Stimulated activated CD4-positive, alpha-beta T cell treated with anti-CD3 and anti-CD28 coated beads, Interleukin-1b, Interleukin-23, amount 100 ng/mL, for 4 hours (primary cell): ENCODE measurements around the gene MGAT5.
"Not testable (repeated sequence)": the region's sequence is repeated elsewhere in the genome, so short reads cannot be mapped to it uniquely, and the experiment has no call there.

Experiments used
- DNase-seq, 2 donors: peaks; one replicate each; pipeline ENCODE4 v3.0.0-alpha.2; 2020; ENCODE audit warnings: low read depth in 2 of 2

Gene MGAT5

DNA sequence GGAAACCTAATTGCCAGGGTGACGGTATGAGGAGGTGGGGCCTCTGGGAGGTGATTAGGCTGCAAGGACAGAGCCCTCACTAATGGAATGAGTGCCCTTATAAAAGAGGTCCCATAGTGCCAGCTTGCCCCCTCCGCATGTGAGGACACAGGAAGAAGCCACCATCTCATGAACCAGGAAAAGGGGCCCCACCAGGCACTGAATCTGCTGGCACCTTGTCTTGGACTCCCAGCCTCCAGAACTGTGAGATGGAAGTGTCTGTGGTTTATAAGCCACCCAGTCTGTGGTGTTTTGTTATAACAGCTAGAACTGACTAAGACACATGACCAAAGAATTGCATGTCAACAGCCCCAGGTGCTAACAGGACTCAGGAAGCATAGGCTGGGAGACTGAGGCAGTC is 214.3 kb downstream of the MGAT5 start:
- no peak for DNase-seq

DNA sequence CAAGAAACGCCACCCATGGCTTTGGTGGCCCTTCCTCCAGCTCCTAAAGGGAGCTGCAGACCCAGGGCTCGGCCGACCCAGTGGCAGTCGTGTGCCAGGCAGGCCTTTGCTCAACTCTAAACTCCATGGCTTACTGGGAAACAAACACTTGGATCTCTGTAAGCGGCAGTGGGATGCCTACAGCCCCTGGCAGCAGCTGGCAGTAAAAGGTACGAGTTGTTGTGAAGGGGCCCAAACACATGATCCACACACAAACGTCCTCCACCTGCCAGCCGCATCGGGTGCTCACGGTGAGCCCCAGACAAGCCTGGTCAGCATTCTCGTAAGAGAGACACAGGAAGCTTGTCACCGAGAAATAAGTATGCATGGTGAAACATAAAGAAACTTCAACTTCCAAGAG is 214.9 kb downstream of the MGAT5 start:
- DNase-seq, result no peak

DNA sequence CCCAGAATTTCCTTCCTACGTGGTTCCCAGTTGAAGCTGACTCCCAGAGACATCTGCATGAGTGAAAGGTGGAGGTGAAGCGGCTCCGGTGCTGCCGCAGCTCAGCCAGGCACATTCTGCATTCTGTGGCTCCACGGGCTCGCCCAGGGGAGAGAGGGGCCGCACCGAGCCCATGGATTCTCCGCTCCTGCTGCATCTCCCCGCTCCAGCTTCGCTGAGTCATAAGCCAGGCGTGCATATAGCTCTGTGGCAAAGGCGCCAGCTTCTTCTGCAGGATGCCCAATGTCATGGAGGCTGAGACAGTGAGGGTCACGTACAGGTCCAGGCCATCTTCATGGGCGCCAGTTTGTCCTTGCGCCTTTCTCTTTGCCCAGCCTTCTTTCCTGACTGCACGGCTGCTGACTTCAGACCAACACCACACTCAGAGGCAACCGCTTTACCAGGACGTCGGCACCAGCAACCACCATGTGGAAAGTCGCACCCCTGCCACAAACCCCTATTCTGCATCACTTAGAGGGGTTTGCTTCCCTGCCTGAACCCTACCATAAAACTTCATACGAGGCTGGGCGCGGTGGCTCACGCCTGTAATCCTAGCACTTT is 215.7 kb downstream of the MGAT5 start:
- no peak for DNase-seq

DNA sequence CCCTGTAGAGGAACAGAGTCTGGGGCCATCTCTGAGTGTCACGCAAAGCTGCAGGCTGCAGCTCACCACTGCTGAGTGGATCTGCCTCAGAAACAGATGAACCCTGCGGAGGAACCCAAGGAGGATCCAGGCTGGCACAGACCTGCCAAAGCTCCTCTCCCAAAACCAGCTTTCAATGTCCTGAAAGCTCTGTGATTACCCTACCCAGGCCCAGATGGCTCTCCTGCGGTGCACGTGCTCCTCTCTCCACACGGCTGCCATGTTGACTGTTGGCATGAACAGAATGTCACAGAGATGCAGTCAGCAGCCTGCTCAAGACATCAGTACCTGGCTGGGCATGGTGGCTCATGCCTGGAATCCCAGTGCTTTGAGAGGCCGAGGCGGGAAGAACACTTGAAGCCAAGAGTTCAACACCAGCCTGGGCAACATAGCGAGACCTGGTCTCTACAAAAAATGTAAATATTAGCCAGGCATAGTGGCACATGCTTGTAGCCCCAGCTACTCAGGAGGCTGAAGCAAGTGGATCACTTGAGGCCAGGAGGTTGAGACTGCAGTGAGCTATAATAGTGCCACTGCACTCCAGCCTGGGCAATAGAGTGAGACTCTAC is 216.8 kb downstream of the MGAT5 start:
- DNase-seq, result no peak

DNA sequence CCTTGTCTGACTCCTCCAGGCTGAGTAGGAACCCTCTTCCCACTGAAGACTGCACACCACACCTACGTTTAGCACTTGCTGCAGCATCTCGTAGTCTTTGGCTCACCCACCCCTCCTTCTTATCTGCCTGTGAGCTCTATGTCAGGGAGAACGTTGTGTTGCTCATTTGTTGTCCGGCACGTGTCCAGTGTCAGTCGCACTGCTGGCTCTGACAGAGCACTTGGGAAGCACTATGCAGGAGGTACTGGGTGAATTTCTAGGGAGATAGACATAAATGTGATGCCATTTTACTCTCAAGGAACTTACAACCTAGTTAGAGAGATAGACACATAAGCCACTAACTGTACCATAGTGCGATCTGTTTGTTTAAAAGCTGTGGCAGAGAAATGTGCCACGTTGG is 223.1 kb downstream of the MGAT5 start:
- DNase-seq, result not testable (repeated sequence)

DNA sequence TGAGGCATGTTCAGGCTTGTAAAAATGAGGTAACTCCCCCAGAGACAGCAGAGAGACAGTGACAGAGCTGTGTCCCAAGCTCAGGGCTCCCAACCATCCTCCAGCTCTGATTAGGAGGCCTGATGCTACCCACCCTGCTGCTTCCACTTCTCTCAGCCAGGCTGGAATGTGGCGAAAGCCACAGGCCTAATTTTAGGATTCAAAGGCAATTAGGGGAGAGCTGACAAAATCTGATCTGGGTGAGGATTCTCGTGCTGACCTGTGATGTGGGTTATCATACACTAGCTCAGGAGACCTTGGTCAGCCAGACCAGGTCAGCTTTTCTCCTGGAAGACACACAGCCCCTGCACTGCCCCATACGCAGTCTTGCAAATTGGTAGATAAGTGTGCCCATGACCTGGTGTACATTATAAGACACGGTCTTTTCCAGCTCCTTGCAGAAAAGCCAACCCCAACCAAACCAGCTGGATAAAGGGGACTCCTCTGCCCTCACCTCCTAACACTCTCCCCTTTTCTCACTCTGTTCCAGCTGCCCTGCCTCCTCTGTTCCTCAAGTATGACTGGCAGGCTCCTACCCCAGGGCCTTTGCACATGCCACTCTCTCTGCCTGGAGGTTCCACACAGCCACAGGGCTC is 225.9 kb downstream of the MGAT5 start:
- no peak for DNase-seq

DNA sequence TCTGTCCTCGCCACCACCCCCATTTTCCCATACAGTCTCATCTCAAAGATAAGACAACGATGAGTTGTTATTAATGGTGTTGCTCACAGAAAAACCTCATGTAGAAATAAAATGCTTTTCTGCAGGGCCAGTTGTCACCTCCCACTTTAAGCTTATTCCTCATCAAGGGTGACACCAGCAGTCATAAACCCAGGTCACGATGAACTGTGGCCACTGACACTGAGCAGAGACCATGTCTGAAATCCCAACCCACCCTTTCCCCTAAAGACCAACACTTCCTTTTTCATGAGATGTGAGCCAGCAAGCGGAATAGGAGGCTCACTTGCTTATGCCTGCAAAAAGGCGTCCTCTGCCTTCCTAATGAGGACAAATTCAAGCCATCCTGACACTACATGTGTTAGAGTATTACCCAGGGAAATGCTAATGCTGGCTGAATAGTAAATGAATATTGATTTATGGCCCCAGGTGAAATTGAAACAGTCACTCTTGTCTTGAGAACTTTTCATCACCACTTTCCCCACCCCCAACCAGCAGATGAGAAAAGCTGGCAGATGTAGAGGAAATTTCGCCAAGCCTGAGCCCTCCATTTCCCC is 228.4 kb downstream of the MGAT5 start:
- DNase-seq, result no peak

DNA sequence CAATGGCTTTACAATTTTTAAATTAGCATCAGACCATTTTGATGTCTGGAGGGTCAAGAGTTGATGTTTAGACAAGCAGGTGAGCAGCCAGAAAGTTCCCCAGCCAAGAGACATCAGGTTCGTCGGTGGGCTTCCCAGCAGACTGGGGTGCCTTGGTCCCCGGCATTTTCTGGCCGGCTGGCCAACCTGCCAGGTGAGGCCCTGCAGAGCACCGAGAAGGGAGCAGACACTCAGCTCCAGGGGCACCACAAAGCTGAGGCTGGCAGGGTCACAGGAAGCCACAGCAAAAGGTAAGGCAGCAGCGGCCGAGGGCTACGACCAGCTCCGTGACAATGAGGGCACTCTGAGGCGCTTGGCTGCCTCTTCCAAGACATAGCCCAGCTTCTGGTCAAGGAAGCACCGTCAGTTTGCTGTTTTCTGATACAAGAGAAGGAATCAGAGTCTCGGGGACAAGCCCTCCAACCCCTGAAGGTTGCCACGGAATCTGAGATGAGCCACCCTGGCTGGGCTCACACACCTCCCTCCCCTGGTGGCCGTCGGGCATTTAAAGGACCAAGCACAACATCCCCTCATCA is 229.0 kb downstream of the MGAT5 start:
- DNase-seq, result no peak

DNA sequence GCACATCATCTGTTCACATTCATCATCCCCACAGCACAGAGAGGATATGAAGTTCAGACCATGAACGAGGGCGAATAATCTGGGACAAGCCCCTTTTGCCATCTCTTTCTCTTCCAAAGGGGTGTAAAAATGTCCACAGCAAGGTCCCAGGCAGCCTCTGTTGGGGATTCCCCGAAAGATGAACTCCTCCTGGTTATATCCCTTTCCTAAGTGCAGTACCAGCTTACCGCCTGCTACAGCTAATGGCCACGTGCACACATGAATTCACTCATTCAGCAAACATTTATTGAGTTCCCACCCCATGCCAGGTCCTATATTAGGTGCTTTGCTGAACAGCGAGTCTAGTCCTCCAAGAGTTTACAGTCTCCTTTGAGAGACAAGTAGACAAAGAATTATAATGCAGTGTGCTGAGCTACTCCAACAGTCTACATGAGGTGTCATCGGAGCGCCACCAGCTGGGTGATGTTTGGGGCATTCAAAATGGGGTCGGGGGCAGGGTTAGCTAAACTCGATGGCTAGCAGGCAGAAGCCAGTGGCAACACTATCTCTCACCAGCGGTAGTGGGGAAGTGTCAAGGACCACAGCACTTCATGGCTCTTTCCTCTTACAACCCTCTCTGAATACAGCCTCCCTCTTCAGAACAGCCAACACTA is 236.0 kb downstream of the MGAT5 start:
- DNase-seq, result no peak

DNA sequence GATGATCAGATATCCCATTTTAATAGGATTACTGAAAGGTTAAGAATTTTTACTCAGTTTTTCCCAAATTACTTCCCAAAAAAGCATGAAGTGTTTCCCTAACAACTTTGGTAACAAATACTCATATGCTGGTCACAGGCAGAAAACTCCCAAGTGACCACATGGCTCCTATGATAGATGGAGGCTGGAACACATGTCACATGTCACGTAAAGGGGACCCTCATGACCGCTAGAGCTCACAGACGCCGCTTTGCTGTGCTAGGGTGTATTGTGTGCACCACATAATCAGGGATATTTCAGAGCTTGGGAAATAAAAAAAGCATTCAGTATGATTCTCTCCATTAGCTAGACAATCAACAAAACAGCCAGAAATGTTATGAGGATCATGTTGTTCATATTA is 236.7 kb downstream of the MGAT5 start:
- no peak for DNase-seq

DNA sequence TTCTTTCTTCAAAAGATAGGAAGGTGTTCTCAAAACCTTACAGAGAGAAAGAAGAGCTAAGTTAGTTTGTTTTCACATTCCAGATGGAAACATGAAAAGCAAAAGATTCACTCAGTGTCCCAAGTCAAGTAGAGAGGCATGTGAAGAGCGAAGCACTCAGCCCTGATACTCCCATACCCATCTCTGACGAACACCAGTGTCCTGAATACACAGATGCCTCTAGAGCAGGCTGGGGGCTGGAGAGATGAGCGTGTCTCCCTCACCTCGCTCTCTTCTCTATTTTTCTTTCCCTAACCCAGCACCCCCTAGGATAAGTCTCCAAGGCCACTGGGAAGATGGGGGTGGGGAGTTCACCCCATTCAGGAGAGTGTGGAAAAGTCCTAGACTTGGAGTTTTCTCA is 237.2 kb downstream of the MGAT5 start:
- DNase-seq, result no peak

DNA sequence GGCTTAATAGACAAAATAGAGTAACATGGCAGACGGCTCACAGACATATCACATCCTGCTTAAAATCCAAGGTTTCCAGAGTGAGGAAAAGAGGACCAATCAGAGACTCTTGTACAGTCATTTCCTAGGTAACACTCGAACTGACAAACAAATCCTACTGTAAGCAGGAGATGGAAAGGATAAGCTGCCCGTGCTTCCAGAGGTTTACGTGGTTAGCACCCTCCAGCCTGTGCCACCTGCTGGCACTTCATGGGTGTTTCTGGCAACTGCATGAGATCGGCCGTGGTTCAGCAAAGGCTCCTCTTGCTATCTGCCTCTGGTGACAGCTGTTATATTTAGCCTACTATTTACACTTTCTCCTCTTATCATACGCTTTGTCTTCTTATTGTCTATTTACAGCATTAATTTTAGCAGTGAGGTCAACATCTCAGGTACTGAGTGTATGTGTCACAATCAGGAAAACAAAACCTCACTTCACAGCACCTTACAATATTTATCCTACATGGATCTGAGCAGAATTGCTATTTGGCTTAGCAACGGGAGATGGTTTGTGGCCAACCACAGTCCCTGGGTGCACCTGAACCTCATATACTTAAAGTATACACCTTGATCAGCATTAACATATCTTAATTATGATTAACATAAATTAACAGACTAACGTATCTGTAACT is 238.0 kb downstream of the MGAT5 start:
- no peak for DNase-seq

DNA sequence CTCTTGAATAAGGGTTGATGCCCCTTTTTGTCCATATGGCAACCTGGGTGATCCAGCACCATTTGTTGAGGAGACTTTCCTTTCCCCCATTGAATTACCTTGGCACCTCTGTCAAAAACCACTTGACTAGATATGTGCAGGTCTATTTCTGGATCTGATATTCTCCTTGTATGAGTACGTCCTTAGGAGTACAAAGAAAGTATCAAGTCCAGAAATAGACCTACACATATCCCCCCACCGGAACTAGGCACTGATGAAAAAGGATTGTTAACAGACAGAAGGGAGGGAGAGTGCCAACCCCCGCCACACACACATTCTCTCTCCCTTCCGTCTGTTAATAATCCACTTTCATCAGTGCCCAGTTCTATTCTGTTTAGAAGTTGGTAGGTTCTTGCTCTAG is 239.9 kb downstream of the MGAT5 start:
- no peak for DNase-seq

DNA sequence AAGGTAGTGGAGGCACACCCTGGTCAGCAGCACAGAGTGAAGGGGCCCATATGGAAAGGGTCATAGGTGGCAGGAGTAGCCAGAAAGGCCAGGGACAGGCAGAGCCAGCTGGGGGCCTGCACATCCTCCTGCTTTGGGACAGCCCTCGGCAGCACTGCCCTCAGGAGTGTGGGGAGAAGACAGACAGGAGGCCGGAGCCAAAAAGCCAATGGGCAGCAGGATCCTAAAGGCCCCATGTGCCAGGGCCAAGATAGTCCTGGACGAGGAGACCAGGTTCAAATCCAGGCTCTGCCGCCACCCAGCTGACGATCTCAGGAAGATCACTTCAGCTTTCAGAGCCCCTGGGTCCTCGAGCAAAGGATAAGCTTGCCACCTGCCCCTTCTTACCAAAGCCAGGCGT is 244.8 kb downstream of the MGAT5 start:
- no peak for DNase-seq

DNA sequence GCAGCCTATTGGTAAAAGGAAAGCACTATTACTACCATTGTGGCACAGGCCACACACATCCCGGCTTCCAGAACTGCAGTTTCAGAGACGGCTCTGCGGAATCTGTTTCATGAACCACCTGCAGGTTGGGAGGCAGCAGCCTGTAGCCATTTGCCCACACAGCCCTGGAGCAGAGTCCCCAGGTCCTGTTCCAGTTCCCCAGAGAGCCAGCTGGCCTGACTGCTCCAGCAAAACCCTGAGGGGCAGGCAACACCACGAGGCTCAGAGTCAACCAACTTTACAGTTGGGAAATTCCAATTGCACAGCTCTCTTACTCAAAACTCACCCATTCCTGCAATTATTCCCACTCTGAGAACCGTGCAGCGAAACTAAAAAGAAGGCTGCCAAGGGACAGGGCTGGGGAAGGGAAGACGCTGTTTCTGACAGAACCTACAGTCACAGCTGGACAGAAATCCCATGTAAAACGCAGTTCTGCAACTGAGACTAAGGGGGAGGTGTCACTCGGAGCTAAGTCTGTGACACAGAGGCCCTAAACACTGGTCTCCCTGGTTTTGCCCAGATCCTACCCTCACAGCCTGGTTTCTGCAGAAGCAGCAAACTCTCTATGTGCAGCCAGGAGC is 245.5 kb downstream of the MGAT5 start:
- no peak for DNase-seq

DNA sequence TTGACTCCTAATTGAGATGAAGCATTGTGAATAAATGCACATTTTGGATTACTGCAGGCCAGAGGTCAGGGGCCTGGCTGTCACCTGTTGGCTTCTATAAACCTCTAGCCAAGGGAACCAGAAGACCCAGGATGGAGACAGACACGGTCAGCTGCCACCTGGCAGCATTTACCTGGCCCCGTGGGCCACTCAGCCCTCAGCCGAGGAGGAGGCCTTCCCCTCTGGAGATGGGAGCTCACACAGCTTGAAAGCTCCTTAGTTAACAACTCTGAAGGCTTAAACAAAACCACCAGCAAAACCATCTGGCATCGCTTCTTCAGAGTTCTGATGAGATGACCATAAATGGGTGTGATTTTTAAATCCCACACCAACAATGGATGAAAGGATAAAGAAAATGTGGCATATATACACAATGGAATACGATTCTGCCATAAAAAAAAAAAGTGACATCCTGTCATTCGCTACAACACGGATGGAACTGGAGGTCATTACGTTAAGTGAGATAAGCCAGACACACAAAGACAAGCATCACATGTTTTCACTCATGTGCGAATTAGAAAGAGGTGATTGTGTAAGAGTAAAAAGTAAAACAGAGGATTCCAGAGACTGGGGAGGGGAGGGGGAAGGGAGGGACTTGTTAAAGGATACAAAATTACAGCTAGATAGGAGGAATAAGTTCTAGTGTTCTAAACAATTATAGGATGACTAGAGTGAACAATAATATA is 246.5 kb downstream of the MGAT5 start:
- DNase-seq, result no peak

DNA sequence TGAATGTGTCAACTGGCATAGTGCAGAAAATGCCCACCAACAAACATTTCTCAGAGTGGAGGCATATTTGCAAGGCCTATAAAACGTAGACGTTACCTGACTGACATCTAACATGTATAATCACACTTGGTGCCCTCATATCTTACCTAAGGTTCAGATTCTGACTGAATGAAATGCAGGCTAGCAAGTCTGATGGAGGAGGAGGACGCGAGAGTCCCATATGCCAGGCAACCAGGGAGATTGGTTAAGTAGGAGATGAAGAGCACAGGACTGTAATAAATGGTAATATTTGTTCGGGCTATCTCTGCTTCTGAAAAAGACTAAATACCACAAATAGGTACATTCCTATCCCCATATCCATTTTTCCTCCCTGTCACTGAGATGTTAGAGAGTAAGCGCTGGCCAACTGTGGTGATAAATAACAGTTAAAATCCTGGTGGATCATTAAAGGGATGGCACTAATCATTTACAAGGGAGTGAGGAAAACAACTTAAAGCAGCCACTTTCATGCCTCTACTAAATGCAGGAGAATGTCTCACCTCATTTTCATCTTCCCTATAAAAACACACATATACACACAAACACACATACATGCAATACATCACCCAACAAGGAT is 247.7 kb downstream of the MGAT5 start:
- DNase-seq, result no peak

DNA sequence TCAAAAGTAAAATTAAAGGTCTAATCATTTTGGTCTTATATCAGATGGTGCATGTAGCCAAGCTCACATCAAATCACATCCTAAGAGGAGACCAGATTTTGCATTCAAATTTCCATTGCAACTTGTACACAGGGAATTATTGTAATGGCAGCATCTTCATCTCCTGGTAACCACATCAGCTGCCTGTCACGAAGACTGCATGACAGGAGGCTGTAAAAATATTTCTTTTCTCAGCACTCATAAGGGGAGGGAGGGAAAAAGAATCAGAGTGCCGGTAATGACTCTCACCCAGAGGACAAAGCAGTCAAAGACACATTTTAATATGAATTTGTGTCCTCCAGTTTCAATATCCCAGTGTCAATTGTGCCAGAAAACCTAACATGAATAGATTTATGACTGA is 248.2 kb downstream of the MGAT5 start:
- DNase-seq, result no peak
